C4-2B (cell line): ENCODE measurements around the gene CCDC91.

Experiments used
- H3K27ac ChIP-seq: fragments of 450-650 bp; 2 replicates; pipeline ENCODE4 v1.5.1; 2017
- CTCF ChIP-seq: fragments of 450-650 bp; conservative IDR thresholded peaks from 2 replicates; pipeline ENCODE4 v1.5.1; 2017; ENCODE audit warnings: mild to moderate bottlenecking
- ZFX ChIP-seq: fragments of 450-650 bp; IDR thresholded peaks from 2 replicates; pipeline ENCODE4 v1.6.1; 2017

CCDC91 gene

DNA sequence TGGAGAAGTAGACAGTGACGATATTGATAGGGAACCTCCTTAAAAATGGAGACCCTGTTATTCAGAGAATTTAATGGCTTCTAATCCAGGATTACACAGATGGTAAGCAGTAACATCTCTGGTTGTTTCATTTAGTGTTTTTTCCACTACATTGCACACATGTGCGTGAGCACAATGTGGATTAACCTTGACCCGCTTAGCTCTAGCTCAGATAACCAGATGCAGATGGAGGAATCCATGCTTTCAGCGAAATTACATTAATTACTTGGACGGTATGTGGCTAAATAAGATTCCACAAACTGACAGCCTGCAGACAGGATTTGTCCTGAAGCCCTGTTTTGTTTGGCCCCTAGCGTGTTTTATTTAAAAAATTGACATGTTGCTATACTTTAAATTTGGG, 378.4 kb downstream of the CCDC91 start:
- H3K27ac ChIP-seq = no peak overlapping the region
- TF ChIP-seq CTCF (no peak), ZFX (no peak)

GRCh38 chr12:28569698-28570411, 379.6 kb downstream of the CCDC91 start:
- H3K27ac ChIP-seq = no peak overlapping the region

GRCh38 chr12:28570811-28571210, 380.6 kb downstream of the CCDC91 start:
- TF ChIP-seq CTCF = no peak
- no peak for TF ChIP-seq ZFX
- no peak overlapping the region for H3K27ac ChIP-seq

More at GRCh38 chr12:28569698-28570411, 379.6 kb downstream of the CCDC91 start:
- TF ChIP-seq ZFX = no peak
- no peak for TF ChIP-seq CTCF

DNA sequence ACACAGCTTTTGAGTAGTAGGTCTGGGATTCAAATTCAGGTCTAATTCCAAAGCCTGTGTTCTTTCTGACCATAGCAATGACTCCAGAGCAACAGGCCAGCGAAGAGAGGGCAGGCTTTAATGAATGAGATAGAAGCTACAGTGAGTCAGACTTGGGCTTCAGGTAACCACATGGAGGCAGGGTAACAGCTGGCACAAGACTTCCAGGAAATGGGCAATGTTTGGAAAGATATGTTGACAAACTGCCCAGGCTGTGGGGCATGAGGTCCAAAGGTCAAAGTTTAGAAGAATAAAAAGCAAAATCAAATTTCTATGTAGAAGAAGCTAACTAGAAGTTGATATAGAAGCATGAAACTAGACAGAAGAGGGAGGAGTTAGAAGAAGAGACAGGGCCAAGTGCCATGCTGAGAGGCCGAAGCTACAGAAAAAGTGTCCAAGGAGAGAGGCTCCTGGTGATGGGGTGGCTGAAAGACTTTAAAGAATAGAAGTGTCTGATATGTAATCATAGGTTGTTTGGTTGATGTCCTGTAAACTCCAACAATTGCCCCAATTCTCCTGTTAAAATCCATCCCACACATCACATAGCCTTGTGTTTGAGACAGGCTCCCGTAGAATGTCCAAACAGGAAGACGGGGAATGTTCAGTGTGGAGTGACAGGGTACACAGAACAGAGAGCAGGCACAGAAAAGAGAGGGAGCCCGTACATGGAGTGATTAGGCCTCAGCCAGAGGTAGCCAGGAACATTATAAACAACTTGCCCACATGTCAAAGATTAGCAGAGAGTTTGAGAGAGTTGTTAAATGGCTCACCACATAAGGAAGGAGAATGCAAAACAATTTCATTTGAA, 384.7 kb downstream of the CCDC91 start:
- TF ChIP-seq CTCF (no peak), ZFX (no peak)
- no peak overlapping the region for H3K27ac ChIP-seq

- TF ChIP-seq ZFX = no peak
- no peak overlapping the region for H3K27ac ChIP-seq
Observed at GRCh38 chr12:28575593-28576205, 385.4 kb downstream of the CCDC91 start.

DNA sequence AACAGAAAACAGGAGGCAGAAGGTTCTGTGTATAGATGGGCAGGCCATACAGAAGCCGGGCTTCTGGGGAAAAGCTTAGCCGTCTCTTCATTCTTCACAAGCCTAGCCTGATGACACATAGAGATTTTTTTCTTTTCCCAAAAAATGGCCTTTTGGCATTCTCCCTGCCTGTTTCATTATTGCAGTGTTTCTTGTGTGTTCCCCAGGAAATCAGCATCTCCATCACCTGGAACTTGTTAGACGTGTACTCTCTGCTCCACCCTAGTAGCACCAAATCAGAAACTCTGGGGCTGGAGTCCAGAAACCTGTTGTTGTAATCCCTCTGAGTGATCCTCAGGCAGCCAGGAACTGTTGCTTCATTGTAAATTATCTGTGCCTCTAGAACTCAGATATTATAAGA, 388.1 kb downstream of the CCDC91 start:
- H3K27ac ChIP-seq = no peak overlapping the region
- TF ChIP-seq CTCF = no peak
- no peak for TF ChIP-seq ZFX

DNA sequence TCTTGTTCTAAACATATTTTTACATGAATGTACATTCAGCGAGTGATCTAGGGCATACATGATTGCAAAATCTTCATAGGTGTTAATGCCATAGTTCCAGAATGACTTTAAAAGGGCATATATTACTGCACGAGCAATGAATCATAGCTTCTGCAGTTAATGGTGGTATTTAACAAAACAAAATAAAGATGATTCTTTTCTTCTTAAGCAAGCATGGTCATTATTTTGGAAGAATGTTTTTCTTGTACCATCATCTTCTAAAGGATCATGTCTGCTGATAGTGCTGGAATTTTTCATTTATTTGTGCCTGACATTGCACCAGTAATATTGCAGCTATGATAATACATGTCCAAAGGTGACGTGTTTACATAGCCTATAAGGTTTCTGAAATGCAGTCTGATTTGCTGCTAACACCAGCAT, 388.6 kb downstream of the CCDC91 start:
- no peak overlapping the region for H3K27ac ChIP-seq
- TF ChIP-seq ZFX (no peak), CTCF (no peak)
